Keratinocyte (primary cell): ENCODE results near the gene CLIP4.

Experiments
- EZH2 ChIP-seq: IDR thresholded peaks from one replicate; pipeline ENCODE4 v1.6.1; 2012; ENCODE audit warnings: inconsistent platforms, mild to moderate bottlenecking, low read length, moderate library complexity
- TF ChIP-seq, protein P1 (sequence below), 3 experiments: IDR thresholded peaks in 1 of 3; conservative IDR thresholded peaks in 1 of 3; optimal IDR thresholded peaks in 1 of 3; 2 replicates in 2 of 3; 3 replicates in 1 of 3; pipeline versions ENCODE3 to v1.5.1; 2011; ENCODE audit warnings: low read length in 3 of 3, mild to moderate bottlenecking in 3 of 3, moderate library complexity in 2 of 3, control low read depth in 1 of 3, inconsistent platforms in 1 of 3; ENCODE audit not compliant: insufficient read depth in 2 of 3; ENCODE audit errors: extremely low read depth in 1 of 3

- TF ChIP-seq, protein P1, sequence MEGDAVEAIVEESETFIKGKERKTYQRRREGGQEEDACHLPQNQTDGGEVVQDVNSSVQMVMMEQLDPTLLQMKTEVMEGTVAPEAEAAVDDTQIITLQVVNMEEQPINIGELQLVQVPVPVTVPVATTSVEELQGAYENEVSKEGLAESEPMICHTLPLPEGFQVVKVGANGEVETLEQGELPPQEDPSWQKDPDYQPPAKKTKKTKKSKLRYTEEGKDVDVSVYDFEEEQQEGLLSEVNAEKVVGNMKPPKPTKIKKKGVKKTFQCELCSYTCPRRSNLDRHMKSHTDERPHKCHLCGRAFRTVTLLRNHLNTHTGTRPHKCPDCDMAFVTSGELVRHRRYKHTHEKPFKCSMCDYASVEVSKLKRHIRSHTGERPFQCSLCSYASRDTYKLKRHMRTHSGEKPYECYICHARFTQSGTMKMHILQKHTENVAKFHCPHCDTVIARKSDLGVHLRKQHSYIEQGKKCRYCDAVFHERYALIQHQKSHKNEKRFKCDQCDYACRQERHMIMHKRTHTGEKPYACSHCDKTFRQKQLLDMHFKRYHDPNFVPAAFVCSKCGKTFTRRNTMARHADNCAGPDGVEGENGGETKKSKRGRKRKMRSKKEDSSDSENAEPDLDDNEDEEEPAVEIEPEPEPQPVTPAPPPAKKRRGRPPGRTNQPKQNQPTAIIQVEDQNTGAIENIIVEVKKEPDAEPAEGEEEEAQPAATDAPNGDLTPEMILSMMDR (optimal IDR thresholded peaks at IDR 0.05 in 1 of 3, IDR thresholded peaks at IDR 0.05 in 1 of 3, conservative IDR thresholded peaks at IDR 0.05 in 1 of 3; ENCODE audit: extremely low read depth in 1 of 3, insufficient read depth in 2 of 3, low read length in 3 of 3): peak; percentile 72 to 98 (median 85)
- no peak for TF ChIP-seq EZH2
Measured at GRCh38 chr2:29196792-29197788, 81.9 kb downstream of the CLIP4 start.
